T-cell (primary cell): ENCODE results near the gene OSR1. TPM values are rescaled to one million over a fixed set of nuclear protein-coding genes. Genes with fewer than 3 reads are reported as not detected.

Experiments
- ATAC-seq, 4 experiments: fragments of 200-7000 bp in 3 of 4; fragments of 150-1000 bp in 1 of 4; cut with Tn5 transposase; replicated peaks in 1 of 4; 1 replicate in 3 of 4; 2 replicates in 1 of 4; pipeline ENCODE4 v1.10.0; 2021; ENCODE audit warnings: moderate library complexity in 3 of 4, mild to moderate bottlenecking in 2 of 4, moderate number of reproducible peaks in 1 of 4
- CTCF ChIA-PET, 2 donors: fragments of 300-600 bp; sonication (Branson Sonifier 250); formaldehyde crosslinking; loops; one replicate each; lab custom pipeline; 2022; ENCODE audit warnings: antibody characterized with exemption in 2 of 2; lab: Charles Lee
- POLR2A ChIA-PET, 2 donors: fragments of 300-600 bp; sonication (Branson Sonifier 250); formaldehyde crosslinking; loops; one replicate each; lab custom pipeline; 2022; ENCODE audit warnings: antibody characterized with exemption in 2 of 2; lab: Charles Lee
- DNase-seq, 35 experiments: peaks; one replicate each; pipeline versions ENCODE4 v3.0.0 to v3.0.0-alpha.2; 2013 to 2023
- H3K27ac ChIP-seq: one replicate; pipeline ENCODE4 v1.5.1; 2013; ENCODE audit warnings: low read length
- H3K27me3 ChIP-seq, 2 experiments: replicated peaks in 1 of 2; 1 replicate in 1 of 2; 2 replicates in 1 of 2; pipeline versions ENCODE4 v1.6.1 to v1.7.0; 2013; ENCODE audit warnings: low read length in 1 of 2, mixed read lengths in 1 of 2; ENCODE audit not compliant: control insufficient read depth in 2 of 2, insufficient read depth in 2 of 2; ENCODE audit errors: extremely low read depth in 1 of 2
- H3K36me3 ChIP-seq, 2 donors: 1 replicate in 1 of 2; 2 replicates in 1 of 2; pipeline versions ENCODE4 v1.6.1 to v1.7.0; 2013; ENCODE audit warnings: low read length in 1 of 2; ENCODE audit not compliant: control insufficient read depth in 2 of 2, insufficient read depth in 1 of 2; ENCODE audit errors: extremely low read depth in 1 of 2
- H3K4me1 ChIP-seq, 2 experiments: 1 replicate in 1 of 2; 2 replicates in 1 of 2; pipeline versions ENCODE4 v1.6.1 to v1.7.0; 2013; ENCODE audit warnings: low read length in 2 of 2, mixed read lengths in 1 of 2; ENCODE audit not compliant: insufficient read depth in 2 of 2, control insufficient read depth in 1 of 2; ENCODE audit errors: extremely low read depth in 1 of 2
- H3K4me3 ChIP-seq, 2 donors: 1 replicate in 1 of 2; 2 replicates in 1 of 2; pipeline versions ENCODE4 v1.5.1 to v1.7.0; 2013; ENCODE audit warnings: mild to moderate bottlenecking in 2 of 2, low read length in 1 of 2, moderate library complexity in 1 of 2; ENCODE audit not compliant: control insufficient read depth in 1 of 2; ENCODE audit errors: extremely low read depth in 1 of 2
- H3K9me3 ChIP-seq: 2 replicates; pipeline ENCODE4 v1.7.0; 2013
- H3K27ac Mint-ChIP-seq, 2 donors: one replicate each; pipeline ENCODE4 v1.8.0; 2020 to 2021; ENCODE audit warnings: mild to moderate bottlenecking in 2 of 2, mixed read lengths in 2 of 2
- H3K27me3 Mint-ChIP-seq, 2 donors: one replicate each; pipeline ENCODE4 v1.8.0; 2021 to 2022; ENCODE audit warnings: mixed read lengths in 2 of 2
- H3K36me3 Mint-ChIP-seq: one replicate; pipeline ENCODE4 v1.8.0; 2021; ENCODE audit warnings: mixed read lengths
- H3K4me1 Mint-ChIP-seq, 3 donors: one replicate each; pipeline ENCODE4 v1.8.0; 2020 to 2022; ENCODE audit warnings: mixed read lengths in 3 of 3, mild to moderate bottlenecking in 1 of 3
- H3K4me3 Mint-ChIP-seq, 3 donors: one replicate each; pipeline ENCODE4 v1.8.0; 2020 to 2022; ENCODE audit warnings: mild to moderate bottlenecking in 3 of 3, mixed read lengths in 3 of 3, moderate library complexity in 3 of 3
- H3K9me3 Mint-ChIP-seq, 3 donors: one replicate each; pipeline ENCODE4 v1.8.0; 2020 to 2022; ENCODE audit warnings: mixed read lengths in 3 of 3
- WGBS: methylation state at CpG from one replicate; pipeline ENCODE4 v1.1.5; 2013; ENCODE audit warnings: missing lambda C conversion rate; ENCODE audit not compliant: insufficient coverage; 5-methylcytosine and 5-hydroxymethylcytosine counted together
- total RNA-seq, 35 experiments: library from RNA in 6 of 35; stranded (reverse) in 6 of 35; fragments of 120-200 nt in 1 of 35; gene quantifications; one replicate each; pipeline versions ENCODE4 v1.2.1 to v1.2.4 and lab custom pipeline; 2013 to 2026

OSR1 gene
- total RNA-seq, 5 donors from 2014 or later (not counting 1 experiment from before 2014, with no cell fraction given): not detected

GRCh38 chr2:19361325-19361990 lies 3.0 kb upstream of the OSR1 start:
- H3K4me1 Mint-ChIP-seq: peaks cover 53 to 62% (median 59%) of the 10 kb centered on the region in 3 donors
- ATAC-seq (peak in 2 of 4 experiments; percentile 15 to 22), DNase-seq (peak in 1 of 35 experiments; percentile 41)
- 4% methylated on average over 46 of the region's 51 CpGs for WGBS
- H3K4me3 ChIP-seq: peak overlapping the region; percentile 71 to 80
- ChIA-PET POLR2A (interaction anchor here in 1 of 2 donors (0.7 kb wide), 1 partner anchor 87 kb away, joined by 3 read pairs; no protein-coding TSS in a partner anchor), CTCF (interaction anchor here in 1 of 2 donors (0.7 kb wide), 1 partner anchor 13 kb away, joined by 3 read pairs; no protein-coding TSS in a partner anchor)
- no peaks in the 10 kb centered on the region for H3K36me3 ChIP-seq
- H3K27ac ChIP-seq: no peak overlapping the region
- H3K4me3 Mint-ChIP-seq: peak overlapping the region; percentile 90 to 93 (median 91)
- H3K9me3 ChIP-seq: no peaks in the 10 kb centered on the region
- no peaks in the 10 kb centered on the region for H3K36me3 Mint-ChIP-seq
- peak overlapping the region in 1 of 2 donors; percentile 71 for H3K27ac Mint-ChIP-seq
- no peaks in the 10 kb centered on the region for H3K9me3 Mint-ChIP-seq
- peaks cover 13 to 54% of the 10 kb centered on the region in 2 experiments for H3K4me1 ChIP-seq
- peaks cover 26 to 61% of the 10 kb centered on the region in 2 donors for H3K27me3 Mint-ChIP-seq
- peaks cover 28 to 63% of the 10 kb centered on the region in 2 experiments for H3K27me3 ChIP-seq

GRCh38 chr2:19360966-19361321 lies 2.5 kb upstream of the OSR1 start:
- peaks cover 57 to 67% (median 64%) of the 10 kb centered on the region in 3 donors for H3K4me1 Mint-ChIP-seq
- POLR2A ChIA-PET: interaction anchor here in 1 of 2 donors (0.7 kb wide), 1 partner anchor 87 kb away, joined by 3 read pairs; no protein-coding TSS in a partner anchor
- no peak overlapping the region for H3K27ac ChIP-seq
- no peaks in the 10 kb centered on the region for H3K9me3 ChIP-seq
- H3K4me1 ChIP-seq: peaks cover 13 to 59% of the 10 kb centered on the region in 2 experiments
- WGBS: 22% methylated on average over 14 of the region's 17 CpGs
- ATAC-seq: no peak
- no peaks in the 10 kb centered on the region for H3K36me3 Mint-ChIP-seq
- H3K4me3 Mint-ChIP-seq: peak overlapping the region; percentile 90 to 93 (median 91)
- peaks cover 32 to 68% of the 10 kb centered on the region in 2 experiments for H3K27me3 ChIP-seq
- no peaks in the 10 kb centered on the region for H3K9me3 Mint-ChIP-seq
- H3K27ac Mint-ChIP-seq: no peak overlapping the region
- peaks cover 30 to 67% of the 10 kb centered on the region in 2 donors for H3K27me3 Mint-ChIP-seq
- peak overlapping the region; percentile 71 to 80 for H3K4me3 ChIP-seq
- H3K36me3 ChIP-seq: no peaks in the 10 kb centered on the region
- CTCF ChIA-PET: interaction anchor here in 1 of 2 donors (0.7 kb wide), 1 partner anchor 12 kb away, joined by 3 read pairs; no protein-coding TSS in a partner anchor
- DNase-seq: no peak

GRCh38 chr2:19360266-19360965 lies 2.0 kb upstream of the OSR1 start:
- DNase-seq (no peak), ATAC-seq (no peak)
- Mint-ChIP-seq H3K4me1 (peaks cover 59 to 70% (median 67%) of the 10 kb centered on the region in 3 donors), H3K4me3 (peak overlapping the region; percentile 90 to 93 (median 91)), H3K9me3 (no peaks in the 10 kb centered on the region), H3K27ac (no peak overlapping the region), H3K27me3 (peaks cover 34 to 72% of the 10 kb centered on the region in 2 donors), H3K36me3 (no peaks in the 10 kb centered on the region)
- POLR2A ChIA-PET: no interaction called here
- CTCF ChIA-PET: interaction anchor here (0.8 to 0.9 kb wide), 2 partner anchors 9 to 18 kb away, joined by 3 read pairs; no protein-coding TSS in a partner anchor
- no peak overlapping the region for H3K27ac ChIP-seq
- H3K4me1 ChIP-seq: peaks cover 13 to 64% of the 10 kb centered on the region in 2 experiments
- no peaks in the 10 kb centered on the region for H3K36me3 ChIP-seq
- H3K9me3 ChIP-seq: no peaks in the 10 kb centered on the region
- H3K27me3 ChIP-seq: peaks cover 32 to 73% of the 10 kb centered on the region in 2 experiments
- whole genome bisulfite sequencing: 55% methylated on average over 3 of the region's 4 CpGs
- no peak overlapping the region for H3K4me3 ChIP-seq

- H3K4me3 ChIP-seq: no peak overlapping the region
- peak overlapping the region in 1 of 3 donors; percentile 90 for H3K4me3 Mint-ChIP-seq
- no peak for ATAC-seq
- CTCF ChIA-PET: interaction anchor here in 1 of 2 donors (0.9 kb wide), 1 partner anchor 19 kb away, joined by 3 read pairs; no protein-coding TSS in a partner anchor
- H3K27me3 Mint-ChIP-seq: peaks cover 43 to 81% of the 10 kb centered on the region in 2 donors
- H3K9me3 Mint-ChIP-seq: no peaks in the 10 kb centered on the region
- POLR2A ChIA-PET: no interaction called here
- no peaks in the 10 kb centered on the region for H3K36me3 ChIP-seq
- DNase-seq: no peak
- H3K4me1 ChIP-seq: peaks cover 13 to 64% of the 10 kb centered on the region in 2 experiments
- H3K36me3 Mint-ChIP-seq: no peaks in the 10 kb centered on the region
- H3K27ac Mint-ChIP-seq: no peak overlapping the region
- no peaks in the 10 kb centered on the region for H3K9me3 ChIP-seq
- peaks cover 40 to 83% of the 10 kb centered on the region in 2 experiments for H3K27me3 ChIP-seq
- WGBS: 60% methylated on average over 2 of the region's 4 CpGs
- H3K4me1 Mint-ChIP-seq: peaks cover 59 to 74% (median 67%) of the 10 kb centered on the region in 3 donors
- no peak overlapping the region for H3K27ac ChIP-seq
These were observed 1.0 kb upstream of the OSR1 start for GRCh38 chr2:19359456-19359855.

- Mint-ChIP-seq H3K27me3 (peaks cover 48 to 86% of the 10 kb centered on the region in 2 donors), H3K4me3 (peak overlapping the region in 1 of 3 donors; percentile 77), H3K36me3 (no peaks in the 10 kb centered on the region), H3K4me1 (peaks cover 59 to 70% (median 65%) of the 10 kb centered on the region in 3 donors), H3K27ac (peak overlapping the region in 1 of 2 donors; percentile 36), H3K9me3 (no peaks in the 10 kb centered on the region)
- ChIA-PET POLR2A (no interaction called here), CTCF (no interaction called here)
- Histone ChIP-seq H3K27me3 (peaks cover 45 to 86% of the 10 kb centered on the region in 2 experiments), H3K4me3 (peak overlapping the region in 1 of 2 donors; percentile 5), H3K4me1 (peaks cover 13 to 64% of the 10 kb centered on the region in 2 experiments), H3K9me3 (no peaks in the 10 kb centered on the region), H3K36me3 (no peaks in the 10 kb centered on the region), H3K27ac (no peak overlapping the region)
- DNase-seq (no peak), ATAC-seq (no peak)
- 7% methylated on average over 14 of the region's 14 CpGs for WGBS
These were observed 566 bp upstream of the OSR1 start for GRCh38 chr2:19359021-19359357.
